NCI-H1417 (cell line): Measurements from ENCODE around the gene RAG2.
A peak's percentile ranks its signal among the peaks of the same experiment; 100 is the strongest.

Experiments used
- DNase-seq, 3 experiments: peaks; one replicate each; lab custom pipeline; 2025; lab: John Stamatoyannopoulos, UW

RAG2 gene

GRCh38 chr11:36600180-36600579 lies 2.1 kb upstream of the RAG2 start:
- DNase-seq = no peak

- DNase-seq = no peak
Measured at GRCh38 chr11:36596880-36597279, 1.2 kb downstream of the RAG2 start.

DNA sequence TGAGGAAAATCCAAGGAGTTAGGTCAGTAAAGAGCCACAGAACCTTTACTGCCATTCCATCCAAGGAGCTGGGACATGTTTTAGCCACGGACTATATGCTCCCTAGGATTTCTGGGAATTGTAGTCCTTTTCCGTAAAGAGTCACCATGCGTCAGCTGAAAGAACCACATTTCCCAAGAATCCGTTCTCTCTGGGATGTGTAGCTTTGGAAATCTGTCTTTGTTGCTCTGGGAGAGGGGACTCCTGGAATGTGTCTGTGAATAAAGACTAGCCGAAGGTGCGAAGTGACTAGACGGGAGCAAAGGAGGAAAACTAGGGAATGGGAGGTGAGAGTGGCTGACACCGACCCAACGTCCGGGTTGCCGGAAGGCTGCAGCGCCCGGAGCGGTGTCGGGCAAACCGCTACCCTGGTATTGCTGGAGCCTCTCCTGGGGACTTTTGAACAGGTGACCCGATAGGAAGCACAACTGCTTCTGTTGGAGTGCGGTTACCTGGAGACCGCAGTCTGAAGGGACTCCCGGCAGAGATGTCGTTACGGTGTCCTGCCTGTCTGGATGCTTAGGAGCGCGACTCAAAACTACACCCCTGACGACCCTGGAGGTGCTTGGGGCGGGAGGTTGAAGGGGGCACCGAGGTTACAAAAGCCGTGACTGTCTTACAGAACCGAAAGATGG lies 3.6 kb downstream of the RAG2 start, which contains the start of gene IFTAP:
TSS of gene IFTAP (plus strand) at position 187 of the 674 bp plus-strand sequence. CDS start 15,602 bp downstream, outside the sequence.
- DNase-seq = peak; percentile 91 to 96 (median 96)

DNA sequence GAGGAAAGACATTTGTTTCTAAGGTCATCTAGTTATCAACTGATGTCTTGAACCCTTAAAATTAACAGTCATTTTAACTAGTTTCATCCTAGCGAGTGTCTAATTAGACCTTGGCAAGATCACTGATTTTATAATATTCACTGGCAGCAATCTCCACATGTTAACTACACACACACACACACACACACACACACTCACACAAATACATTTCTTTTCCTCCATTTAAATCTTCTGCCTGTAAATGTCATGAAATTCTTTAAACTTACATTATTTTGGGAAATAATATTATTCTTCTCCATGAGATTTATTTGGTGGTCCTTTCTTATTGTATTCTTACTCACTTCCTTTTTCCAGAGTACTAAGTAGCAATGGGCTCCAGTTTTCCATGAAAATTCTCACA lies 6.6 kb downstream of the RAG2 start:
- DNase-seq = no peak

DNA sequence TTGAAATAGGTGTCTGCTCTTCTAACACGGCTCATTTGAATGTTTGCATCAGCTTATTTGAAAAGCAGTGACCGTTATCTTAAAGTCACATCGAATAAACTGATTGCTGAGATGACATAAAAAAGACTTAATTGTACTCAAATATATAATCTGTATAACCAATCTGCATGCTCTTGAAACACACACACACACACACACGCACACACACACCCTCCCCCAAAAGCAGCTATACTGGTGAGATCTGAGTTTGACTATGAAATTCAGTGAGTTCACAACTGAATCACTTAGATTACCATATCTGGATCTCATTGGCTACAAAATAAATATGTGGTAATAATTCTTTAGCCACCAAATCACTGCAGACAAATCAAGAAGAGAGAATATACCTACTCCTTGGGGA lies 7.5 kb downstream of the RAG2 start:
- DNase-seq = no peak

DNA sequence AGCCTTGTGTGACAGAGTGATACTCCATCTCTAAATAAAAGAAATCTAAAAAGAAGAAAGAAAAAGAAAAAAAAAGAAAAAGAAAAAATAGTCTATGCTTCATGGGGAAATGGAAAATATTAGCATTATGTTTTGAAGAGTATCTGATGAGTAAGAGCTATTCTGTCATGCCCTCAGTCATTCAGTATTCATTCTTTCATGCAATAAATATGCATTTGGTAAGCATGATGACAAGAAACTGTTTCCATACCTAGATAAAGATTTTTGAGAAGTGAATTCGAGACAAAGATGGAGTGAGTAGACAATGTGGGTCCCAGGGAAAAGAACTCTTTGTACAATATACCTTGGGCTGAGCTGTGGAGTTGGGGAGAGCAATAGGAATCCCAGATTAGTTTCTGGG lies 9.9 kb downstream of the RAG2 start:
- no peak for DNase-seq

- DNase-seq = no peak
Measured at GRCh38 chr11:36586543-36586942, 11.5 kb downstream of the RAG2 start.

GRCh38 chr11:36583667-36584066 lies 14.4 kb downstream of the RAG2 start:
- no peak for DNase-seq

DNA sequence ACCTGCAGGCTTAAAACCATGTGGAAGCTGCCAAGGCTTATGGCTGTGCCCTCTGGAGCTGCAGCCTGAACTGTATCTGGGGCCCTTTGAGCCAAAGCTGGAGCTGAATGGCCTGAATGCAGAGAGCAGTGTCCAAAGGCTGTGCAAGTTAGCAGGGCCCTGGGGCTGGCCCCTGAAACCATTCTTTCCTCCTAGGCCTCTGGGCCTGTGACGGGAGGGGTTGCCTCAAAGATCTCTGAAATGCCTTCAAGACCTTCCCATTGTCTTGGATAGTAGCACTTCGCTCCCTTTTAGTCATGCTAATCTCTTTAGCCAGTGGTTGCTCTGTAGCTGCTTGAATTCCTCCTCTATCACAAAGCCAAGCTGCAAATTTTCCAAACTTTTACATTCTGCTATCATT lies 16.5 kb downstream of the RAG2 start:
- no peak for DNase-seq

GRCh38 chr11:36578458-36578857 lies 19.6 kb downstream of the RAG2 start:
- DNase-seq = peak in 1 of 3 experiments; percentile 44

DNA sequence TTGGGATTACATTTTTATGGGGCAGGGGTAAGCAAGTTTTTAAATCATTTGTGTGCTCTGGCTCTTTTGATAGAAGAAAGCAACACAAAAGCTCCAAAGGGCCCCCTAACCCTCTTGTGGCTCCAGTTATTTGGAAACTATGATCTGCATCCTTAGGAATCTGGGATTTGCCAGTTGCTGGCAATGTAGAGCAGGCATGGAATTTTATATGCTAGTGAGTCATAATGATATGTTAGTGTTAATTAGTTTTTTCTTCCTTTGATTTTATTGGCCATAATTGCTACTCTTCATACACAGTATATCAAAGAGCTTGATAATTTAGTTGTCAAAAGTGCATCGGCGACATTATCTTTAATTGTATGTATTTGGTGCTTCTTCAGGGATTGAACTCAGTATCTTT lies 20.2 kb downstream of the RAG2 start:
- peak in 2 of 3 experiments; percentile 1 to 62 for DNase-seq

DNA sequence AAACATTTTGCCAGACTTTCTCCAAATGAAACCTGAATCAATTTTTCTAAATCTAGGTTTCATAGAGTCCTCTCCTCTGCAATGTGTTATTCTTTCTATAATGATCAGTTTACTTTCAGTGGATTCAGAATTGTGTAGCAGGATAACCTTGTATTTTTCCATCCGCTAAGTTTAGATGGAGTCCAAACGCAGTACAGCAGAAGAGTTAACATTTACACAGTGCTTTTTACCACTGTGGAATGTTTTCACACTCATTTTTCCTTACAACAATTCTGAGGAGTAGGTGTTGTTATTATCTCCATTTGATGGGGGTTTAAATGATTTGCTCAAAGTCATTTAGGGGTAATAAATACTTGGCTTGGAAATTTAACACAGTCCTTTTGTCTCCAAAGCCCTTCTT lies 20.7 kb downstream of the RAG2 start:
- DNase-seq = no peak

GRCh38 chr11:36574486-36574885 lies 23.6 kb downstream of the RAG2 start:
- DNase-seq = no peak

DNA sequence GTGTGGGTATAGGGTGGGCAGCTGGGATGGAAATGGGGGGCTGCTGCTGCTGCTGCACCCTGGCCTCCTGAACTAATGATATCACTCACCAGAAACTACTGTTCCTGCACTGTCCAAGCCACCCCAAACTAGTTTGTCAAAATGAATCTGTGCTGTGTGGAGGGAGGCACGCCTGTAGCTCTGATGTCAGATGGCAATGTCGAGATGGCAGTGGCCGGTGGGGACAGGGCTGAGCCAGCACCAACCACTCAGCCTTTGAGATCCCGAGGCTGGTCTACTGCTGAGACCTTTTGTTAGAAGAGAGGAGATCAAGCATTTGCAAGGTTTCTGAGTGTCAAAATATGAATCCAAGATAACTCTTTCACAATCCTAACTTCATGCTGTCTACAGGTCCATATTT lies 28.9 kb downstream of the RAG2 start:
- DNase-seq = no peak

DNA sequence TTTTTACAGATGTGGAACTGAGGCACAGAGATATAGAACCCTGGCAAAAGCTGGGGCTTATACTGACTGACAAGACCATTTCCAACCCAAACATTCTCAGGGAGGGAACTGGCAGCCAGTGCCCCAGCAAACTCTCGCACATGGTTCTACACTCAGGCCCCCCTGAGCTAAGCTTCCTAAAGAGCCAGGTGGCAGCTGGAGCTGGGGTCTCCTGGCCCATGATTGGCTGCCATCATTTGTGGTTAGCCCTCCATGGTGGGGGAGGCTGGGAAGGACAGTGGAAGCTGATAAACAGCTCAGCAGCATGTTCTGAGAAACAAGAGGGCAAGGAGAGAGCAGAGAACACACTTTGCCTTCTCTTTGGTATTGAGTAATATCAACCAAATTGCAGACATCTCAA lies 30.3 kb downstream of the RAG2 start, which contains the start of gene RAG1:
TSS of gene RAG1 (plus strand) at position 314 of the 400 bp plus-strand sequence. CDS start 5,298 bp downstream, outside the sequence.
- no peak for DNase-seq

DNA sequence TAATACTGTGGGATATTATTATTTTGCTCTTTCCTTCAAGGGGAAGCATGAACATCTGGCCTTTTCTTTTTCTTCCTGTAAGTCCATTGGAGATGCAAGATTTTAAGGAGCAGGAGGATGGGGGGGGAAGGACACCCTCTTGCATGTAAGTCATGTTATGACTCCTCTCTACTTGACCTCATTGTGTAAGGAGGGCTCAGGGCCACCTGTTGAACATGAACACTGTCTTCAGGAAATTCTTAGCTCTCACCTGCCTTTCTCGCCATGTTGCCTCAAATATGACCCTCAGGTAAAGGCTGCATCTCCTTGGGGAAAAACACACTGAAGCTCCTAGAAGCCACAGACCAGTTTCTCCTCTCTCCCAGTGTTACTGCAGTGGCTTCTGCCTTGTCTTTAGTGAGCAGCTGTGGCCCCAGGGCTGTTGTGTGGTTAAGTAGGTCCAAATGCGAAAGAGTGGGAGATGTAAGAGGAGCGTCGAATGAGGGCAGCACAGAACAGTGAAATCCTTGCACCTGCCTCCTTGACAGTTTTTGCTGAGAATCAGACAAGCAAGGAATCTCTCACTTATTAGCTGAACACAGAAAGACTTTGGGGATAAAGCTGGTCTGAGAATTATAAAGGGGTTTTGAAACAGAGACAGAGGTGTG lies 31.5 kb downstream of the RAG2 start:
- DNase-seq = no peak

- DNase-seq = peak in 1 of 3 experiments; percentile 46
Measured at GRCh38 chr11:36565031-36565610, 32.9 kb downstream of the RAG2 start.

DNA sequence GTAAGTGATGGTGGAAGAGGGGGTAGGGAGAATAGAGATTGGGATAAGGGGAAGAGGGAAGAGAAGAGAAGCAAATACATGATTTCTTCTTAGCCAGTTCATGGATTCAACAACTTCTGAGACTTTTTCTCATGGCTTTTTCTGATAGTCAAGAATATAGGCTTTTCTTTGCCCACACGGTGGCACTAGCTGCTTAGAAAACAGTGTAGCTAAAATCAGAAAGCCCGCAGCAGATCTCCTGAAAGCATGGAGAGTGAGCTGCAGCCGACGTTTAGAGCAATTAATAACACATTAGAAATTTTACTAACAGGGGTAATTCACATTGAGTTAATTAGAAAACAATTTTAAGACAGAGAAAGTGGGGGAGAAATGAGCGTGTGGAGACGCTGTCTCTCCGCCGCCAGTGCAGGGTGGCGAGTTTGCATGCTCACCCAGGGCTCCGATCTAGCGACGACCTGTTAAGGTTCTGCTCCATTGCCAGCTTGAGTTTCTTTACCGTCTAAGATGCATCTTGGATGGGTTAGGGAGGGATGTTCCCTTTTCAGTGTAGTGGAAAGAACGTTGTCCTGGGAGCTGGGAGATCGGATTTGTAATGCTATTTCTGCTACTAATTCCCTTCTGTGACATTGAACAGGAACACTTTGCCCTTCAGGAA lies 33.5 kb downstream of the RAG2 start:
- DNase-seq = peak; percentile 27 to 83 (median 78)

DNA sequence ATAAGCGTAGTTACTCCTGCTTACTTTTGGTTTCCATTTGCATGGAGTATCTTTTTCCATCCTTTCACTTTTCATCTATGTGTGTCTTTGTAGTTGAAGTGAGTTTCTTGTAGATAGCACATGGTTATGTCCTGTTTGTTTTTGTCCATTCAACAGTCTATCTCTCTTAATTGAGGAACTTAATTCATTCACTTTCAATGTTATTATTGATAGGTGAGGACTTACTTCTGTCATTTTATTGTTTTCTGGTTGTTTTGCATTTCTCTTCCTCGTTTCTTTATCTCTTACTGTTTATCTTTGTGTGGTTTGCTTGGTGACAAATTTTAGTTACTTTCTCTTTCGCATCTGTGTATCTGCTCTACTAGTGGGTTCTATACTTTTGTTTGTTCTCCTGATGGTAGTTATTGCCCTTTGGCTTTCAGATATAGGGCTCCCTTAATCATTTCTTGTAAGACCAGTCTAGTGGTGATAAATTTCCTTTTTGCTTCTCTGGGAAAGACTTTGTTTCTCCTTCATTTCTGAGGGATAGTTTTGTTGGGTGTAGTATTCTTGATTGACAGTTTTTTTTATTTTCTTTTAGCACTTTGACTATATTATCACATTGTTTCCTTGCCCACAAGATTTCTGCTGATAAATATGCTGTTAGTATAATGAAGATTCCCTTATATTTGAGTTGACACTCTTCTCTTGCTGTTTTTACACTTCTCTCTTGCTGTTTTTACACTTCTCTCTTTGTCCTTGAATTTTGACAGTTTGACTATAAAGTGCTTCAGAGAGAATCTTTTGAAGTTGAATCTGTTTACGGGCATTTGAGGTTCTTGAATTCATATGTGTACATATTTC lies 39.2 kb downstream of the RAG2 start:
- no peak for DNase-seq

DNA sequence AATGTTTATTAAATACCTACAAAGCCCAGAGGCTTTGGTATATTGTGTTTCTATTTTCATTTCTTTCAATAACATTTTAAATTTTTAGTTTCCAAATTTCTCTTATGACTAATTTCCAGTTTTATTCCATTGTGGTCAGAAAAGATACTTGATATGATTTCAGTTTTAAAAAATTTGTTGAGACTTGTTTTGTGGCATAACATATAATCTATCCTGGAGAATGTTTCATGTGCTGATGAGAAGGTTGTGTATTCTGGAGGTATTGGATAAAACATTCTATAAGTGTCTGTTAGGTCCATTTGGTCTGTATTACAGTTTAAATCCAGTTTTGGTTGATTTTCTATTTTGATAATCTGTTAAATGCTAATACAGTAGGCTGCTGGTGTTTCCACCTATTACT lies 40.0 kb downstream of the RAG2 start:
- DNase-seq = no peak

DNA sequence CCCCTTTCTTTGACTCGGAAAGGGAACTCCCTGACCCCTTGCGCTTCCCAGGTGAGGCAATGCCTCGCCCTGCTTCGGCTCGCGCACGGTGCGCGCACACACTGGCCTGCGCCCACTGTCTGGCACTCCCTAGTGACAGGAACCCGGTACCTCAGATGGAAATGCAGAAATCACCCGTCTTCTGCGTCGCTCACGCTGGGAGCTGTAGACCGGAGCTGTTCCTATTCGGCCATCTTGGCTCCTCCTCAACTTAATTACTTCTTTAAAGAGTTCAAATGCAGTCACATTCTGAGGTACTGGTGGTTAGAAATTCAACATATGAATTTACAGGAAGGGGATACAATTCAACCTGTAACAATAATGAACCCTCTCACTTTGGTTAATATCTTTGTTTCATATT lies 40.6 kb downstream of the RAG2 start:
- DNase-seq = peak in 2 of 3 experiments; percentile 17 to 71
